Psoas muscle (tissue), 7 donors: Measurements from ENCODE around the gene LOC101059915.

Experiments
- ATAC-seq, 4 donors: fragments of 200-7000 bp; cut with Tn5 transposase; one replicate each; pipeline ENCODE4 v1.9.1; 2020; ENCODE audit warnings: moderate library complexity in 3 of 4, mild to moderate bottlenecking in 2 of 4
- DNase-seq, 2 donors: peaks; one replicate each; pipeline ENCODE4 v3.0.0-alpha.2; 2020
- H3K27ac ChIP-seq: fragments of 200-600 bp; one replicate; pipeline ENCODE4 v1.8.0; 2022
- H3K27me3 ChIP-seq, 3 donors: fragments of 200-600 bp in 1 of 3; one replicate each; pipeline versions ENCODE4 v1.6.1 to v1.8.0; 2013 to 2022; ENCODE audit warnings: low read length in 2 of 3, mild to moderate bottlenecking in 2 of 3, moderate library complexity in 1 of 3; ENCODE audit not compliant: insufficient read depth in 3 of 3
- H3K36me3 ChIP-seq, 2 donors: fragments of 200-600 bp in 1 of 2; one replicate each; pipeline versions ENCODE4 v1.6.1 to v1.8.0; 2013 to 2022; ENCODE audit warnings: low read depth in 1 of 2, mild to moderate bottlenecking in 1 of 2, moderate library complexity in 1 of 2; ENCODE audit not compliant: insufficient read depth in 1 of 2
- H3K4me1 ChIP-seq: fragments of 200-600 bp; one replicate; pipeline ENCODE4 v1.8.0; 2022
- H3K4me3 ChIP-seq: fragments of 200-600 bp; one replicate; pipeline ENCODE4 v1.8.0; 2022; ENCODE audit warnings: mild to moderate bottlenecking
- H3K9me3 ChIP-seq: fragments of 200-600 bp; one replicate; pipeline ENCODE4 v1.8.0; 2022
- WGBS, 3 donors: extraction: QIAGEN DNeasy Blood & Tissue Kit; methylation state at CpG; one replicate each; pipeline versions ENCODE4 v1.1.6 to v1.1.7; 2013; 5-methylcytosine and 5-hydroxymethylcytosine counted together
- intact Hi-C, 2 donors: fragments of 100-400 bp; cut with DNase I; formaldehyde crosslinking; loops; one replicate each; pipeline versions ENCODE4 v1.11.0 to v1.14.2; 2022
- TF ChIP-seq, protein P1 (sequence below): fragments of 200-600 bp; IDR thresholded peaks from one replicate; pipeline ENCODE4 v1.8.0; 2022; ENCODE audit warnings: antibody characterized with exemption
- donor health status: healthy with polysubstance abuse.
- donor health status: DM: no; HTN: no; CAD: no; lungs with moderate emphysema.
- donor health status: Bipolar disorder and iron deficiency.
- donor health status: healthy.
- donor health status: DM: yes; HTN: yes; CAD: no.
- donor health status: DM: no; HTN: no; CAD: no.
- donor health status: DM: yes; HTN: yes; CAD: no.

LOC101059915 gene

DNA sequence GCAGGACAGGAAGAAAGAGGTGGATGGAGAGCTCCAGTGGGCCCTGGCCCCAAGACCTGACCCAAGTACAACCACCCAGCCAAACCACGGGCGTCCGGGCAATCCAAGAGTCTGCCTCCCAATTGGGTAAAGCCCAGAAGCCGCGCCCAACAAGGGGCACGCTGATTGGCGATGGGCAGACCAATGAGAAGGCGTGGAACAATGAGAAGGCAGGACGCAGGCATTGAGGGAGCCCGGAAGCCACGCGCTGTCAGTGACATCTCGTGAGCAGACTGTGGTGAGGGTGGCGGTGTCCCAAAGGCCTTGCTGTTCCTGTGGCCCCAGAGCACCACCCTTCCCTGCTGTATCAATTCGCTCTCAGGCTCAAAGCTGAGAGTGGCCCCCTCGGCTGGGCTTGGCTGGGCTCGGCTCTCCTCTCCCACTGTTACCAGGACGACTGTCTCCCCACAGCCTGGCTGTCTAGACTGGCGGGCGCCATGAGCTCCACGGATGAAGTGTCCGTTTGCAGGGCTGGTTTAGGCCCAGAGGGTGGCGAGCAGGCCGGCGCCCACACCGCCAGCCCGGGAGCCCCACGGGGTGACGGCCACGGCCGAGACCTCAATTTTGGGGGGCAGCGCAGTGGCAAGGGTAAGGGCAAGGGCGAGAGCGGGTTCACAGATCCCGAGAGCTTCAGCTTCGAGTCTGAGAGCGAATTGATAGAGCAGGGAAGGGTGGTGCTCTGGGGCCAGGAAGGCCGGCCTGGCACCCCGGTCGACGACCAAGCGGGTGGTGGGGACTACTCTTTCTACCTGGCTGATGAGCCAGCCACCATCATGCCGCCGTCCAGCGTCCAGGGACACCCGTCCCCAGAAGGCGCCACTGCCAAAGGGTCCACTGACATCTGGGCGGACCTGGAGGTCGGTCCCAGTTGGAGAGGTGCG lies at the start of gene LOC101059915:
LOC101059915 (plus strand) TSS at position 219 of the 920 bp plus-strand sequence.
- no peak within 1 kb of the TSS for H3K4me3 ChIP-seq
- H3K27ac ChIP-seq, result no peak within 1 kb of the TSS
- ATAC-seq, result no peak
- intact Hi-C loops, result no loop called here
- peaks cover 0 to 5% (median 0%) of the 10 kb centered on the region in 3 donors for H3K27me3 ChIP-seq
- no peaks in the 10 kb centered on the region for H3K4me1 ChIP-seq
- H3K9me3 ChIP-seq, result no peaks in the 10 kb centered on the region
- WGBS, 3 donors, result 92 to 98% (median 92%) methylated on average over 27 to 50 of the region's 50 CpGs
- TF ChIP-seq, protein P1, sequence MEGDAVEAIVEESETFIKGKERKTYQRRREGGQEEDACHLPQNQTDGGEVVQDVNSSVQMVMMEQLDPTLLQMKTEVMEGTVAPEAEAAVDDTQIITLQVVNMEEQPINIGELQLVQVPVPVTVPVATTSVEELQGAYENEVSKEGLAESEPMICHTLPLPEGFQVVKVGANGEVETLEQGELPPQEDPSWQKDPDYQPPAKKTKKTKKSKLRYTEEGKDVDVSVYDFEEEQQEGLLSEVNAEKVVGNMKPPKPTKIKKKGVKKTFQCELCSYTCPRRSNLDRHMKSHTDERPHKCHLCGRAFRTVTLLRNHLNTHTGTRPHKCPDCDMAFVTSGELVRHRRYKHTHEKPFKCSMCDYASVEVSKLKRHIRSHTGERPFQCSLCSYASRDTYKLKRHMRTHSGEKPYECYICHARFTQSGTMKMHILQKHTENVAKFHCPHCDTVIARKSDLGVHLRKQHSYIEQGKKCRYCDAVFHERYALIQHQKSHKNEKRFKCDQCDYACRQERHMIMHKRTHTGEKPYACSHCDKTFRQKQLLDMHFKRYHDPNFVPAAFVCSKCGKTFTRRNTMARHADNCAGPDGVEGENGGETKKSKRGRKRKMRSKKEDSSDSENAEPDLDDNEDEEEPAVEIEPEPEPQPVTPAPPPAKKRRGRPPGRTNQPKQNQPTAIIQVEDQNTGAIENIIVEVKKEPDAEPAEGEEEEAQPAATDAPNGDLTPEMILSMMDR, result no peak
- peak in 1 of 2 donors; percentile 29 for DNase-seq
- H3K36me3 ChIP-seq, result no peaks in the 10 kb centered on the region

DNA sequence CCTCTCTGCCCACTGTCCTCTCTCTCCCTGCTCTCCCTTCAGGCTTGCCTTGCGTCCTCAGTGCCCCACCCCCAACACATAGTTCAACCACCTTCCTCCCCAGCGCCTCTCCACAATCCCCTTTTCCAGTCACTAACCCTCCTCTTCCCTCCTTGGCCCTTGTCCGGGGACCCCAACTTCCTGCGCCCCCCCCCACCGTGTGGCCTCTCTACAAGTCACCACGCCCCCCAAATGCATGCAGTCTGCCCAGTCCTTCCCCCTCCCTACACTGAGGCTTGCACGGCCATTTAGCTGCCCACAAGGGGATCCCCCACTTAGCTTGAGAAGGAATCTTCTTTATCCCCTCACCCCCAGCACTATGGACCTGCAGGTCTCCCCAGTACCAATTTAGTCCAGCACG lies 49.6 kb upstream of the LOC101059915 start:
- Histone ChIP-seq H3K27ac (no peak overlapping the region), H3K36me3 (peaks cover 4 to 8% of the 10 kb centered on the region in 2 donors), H3K27me3 (no peaks in the 10 kb centered on the region), H3K4me1 (peaks cover 6% of the 10 kb centered on the region), H3K4me3 (no peak overlapping the region), H3K9me3 (no peaks in the 10 kb centered on the region)
- intact Hi-C loops, result no loop called here
- 73 to 82% (median 75%) methylated on average over 7 to 8 of the region's 8 CpGs for WGBS, 3 donors
- ATAC-seq, result no peak
- no peak for DNase-seq
- TF ChIP-seq, protein P1, result no peak

DNA sequence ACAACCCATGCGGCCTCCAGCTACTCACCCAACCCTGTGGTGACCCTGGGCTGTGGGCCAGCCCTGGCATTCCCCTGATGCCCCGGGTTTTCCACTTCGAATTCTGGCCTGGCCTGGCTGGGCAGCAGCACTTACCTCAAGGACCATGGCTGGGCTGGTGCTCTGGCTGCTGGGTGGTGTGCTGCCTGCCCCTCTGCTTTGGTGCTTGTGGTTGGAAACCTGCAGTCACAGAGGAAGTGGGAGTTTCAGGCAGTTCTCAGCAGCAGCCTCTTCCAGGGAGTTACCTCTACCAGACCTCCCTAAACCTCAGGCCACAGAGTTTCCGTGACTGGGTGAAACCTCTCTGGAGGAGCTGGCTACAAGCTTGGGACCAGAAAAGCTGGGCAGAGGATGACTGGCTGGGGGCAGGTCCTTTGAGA lies 49.0 kb upstream of the LOC101059915 start, which contains the start of gene CXCR3:
CXCR3 (minus strand) TSS at position 209 of the 419 bp plus-strand sequence; CDS start at position 147, 62 bp downstream.
- intact Hi-C loops, result no loop called here
- no peak for ATAC-seq
- Histone ChIP-seq H3K9me3 (no peaks in the 10 kb centered on the region), H3K4me3 (no peak within 1 kb of the TSS), H3K4me1 (peaks cover 12% of the 10 kb centered on the region), H3K27me3 (no peaks in the 10 kb centered on the region), H3K27ac (no peak within 1 kb of the TSS), H3K36me3 (peaks cover 4% of the 10 kb centered on the region in 2 donors)
- 36 to 82% (median 51%) methylated on average over 1 to 4 of the region's 4 CpGs for WGBS, 3 donors
- TF ChIP-seq, protein P1, result no peak
- no peak for DNase-seq

DNA sequence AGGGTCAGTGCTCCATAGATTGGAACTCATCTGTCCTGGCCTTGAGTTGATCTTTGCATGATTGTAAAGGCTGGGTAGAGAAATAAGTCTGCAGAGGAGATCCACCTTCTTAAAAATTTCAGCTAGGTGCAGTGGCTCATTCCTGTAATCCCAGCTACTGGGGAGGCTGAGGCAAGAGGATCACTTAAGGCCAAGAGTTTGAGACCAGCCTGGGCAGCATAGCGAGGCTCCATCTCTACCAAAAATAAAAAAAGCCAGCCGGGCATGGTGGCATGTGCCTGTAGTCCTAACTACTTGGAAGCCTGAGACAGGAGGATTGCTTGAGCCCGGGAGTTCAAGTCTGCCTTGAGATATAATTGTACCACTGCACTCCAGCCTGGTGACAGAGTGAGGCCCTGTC lies 48.6 kb upstream of the LOC101059915 start:
- ATAC-seq (no peak), DNase-seq (no peak)
- H3K27me3 ChIP-seq, result no peaks in the 10 kb centered on the region
- intact Hi-C loops, result no loop called here
- 68 to 84% (median 73%) methylated on average over 3 of the region's 3 CpGs for WGBS, 3 donors
- no peak overlapping the region for H3K4me3 ChIP-seq
- H3K9me3 ChIP-seq, result no peaks in the 10 kb centered on the region
- H3K36me3 ChIP-seq, result peaks cover 0 to under 1% of the 10 kb centered on the region in 2 donors
- TF ChIP-seq, protein P1, result no peak
- no peak overlapping the region for H3K27ac ChIP-seq
- peaks cover 15% of the 10 kb centered on the region for H3K4me1 ChIP-seq
